Measurements from ENCODE around the gene CRTAP.

The CRTAP gene

DNA sequence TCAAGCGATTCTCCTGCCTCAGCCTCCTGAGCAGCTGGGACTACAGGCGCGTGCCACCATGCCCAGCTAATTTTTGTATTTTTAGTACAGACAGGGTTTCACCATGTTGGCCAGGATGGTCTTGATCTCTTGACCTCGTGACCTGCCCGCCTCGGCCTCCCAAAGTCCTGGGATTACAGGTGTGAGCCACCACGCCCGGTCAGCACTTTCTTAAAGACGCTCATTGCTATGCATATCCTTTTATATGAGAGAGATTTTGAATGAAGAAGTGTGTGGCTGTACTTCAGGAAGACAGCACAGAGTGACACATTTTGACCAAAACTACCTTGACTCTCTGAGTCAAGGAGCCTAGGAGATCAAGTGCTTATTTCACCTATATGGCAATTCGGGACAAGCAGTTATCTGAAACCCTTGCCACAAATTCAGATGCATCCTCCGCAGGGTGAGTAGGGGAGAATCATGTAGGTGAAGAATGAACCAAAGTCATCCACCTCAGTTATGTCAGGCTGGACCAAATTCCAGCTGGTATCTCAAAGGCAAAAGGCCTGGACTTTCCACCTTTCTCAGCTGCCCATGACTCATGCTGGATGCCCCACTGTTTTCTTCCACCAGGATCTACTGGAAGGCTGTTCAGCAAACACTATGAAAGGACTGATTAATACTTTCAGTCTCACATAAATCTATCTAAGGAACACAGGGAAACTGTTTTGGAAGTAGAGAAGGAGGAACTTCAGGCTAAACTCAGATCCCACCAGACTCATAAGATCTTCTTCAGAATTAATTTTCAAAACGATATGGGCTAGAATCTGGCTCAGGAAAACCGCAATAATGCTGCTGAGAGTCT is 72.9 kb downstream of the CRTAP start:
- TF ChIP-seq POLR2A (IDR thresholded peaks at IDR 0.05; ENCODE audit: low read length) (no peak), GATA1 (IDR thresholded peaks at IDR 0.05; ENCODE audit: low read depth, low read length) (no peak)
- DNase-seq: no peak

DNA sequence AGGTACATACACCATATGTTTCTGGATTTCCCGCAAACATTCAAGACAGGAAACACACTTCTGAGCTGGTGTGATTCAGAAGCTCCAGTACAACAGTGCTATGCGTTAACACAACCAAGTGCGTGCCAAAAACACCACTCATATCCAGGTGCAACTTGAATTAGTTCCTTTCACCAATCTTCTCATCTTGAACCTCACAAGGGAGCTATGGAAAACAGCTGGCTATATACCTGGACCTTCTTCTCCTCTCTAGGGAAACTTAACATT is 73.5 kb downstream of the CRTAP start:
- no peak for DNase-seq

DNA sequence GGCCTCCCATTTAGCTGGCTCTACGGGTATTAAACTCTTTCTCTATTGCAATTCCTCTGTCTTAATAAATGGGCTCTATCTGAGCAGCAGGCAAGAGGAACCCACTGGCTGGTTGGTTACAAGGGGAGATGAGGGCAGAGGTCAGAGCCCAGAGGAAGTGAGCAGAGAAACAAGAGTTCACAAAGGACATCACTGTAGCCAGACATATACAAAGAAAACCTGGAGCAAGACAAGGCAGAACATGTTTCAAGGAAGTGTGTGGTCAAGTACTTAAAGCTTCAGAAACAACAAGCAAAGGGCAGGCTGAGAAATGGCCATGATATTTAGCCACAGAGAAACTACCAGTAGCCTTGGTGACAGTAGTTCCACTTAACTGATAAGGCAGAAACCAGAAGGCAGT is 80.5 kb downstream of the CRTAP start:
- no peak for DNase-seq
- TF ChIP-seq POLR2A (IDR thresholded peaks at IDR 0.05; ENCODE audit: low read length) (no peak), GATA1 (IDR thresholded peaks at IDR 0.05; ENCODE audit: low read depth, low read length) (no peak)

More for the DNA sequence above, 73.5 kb downstream of the CRTAP start:
- TF ChIP-seq POLR2A (IDR thresholded peaks at IDR 0.05; ENCODE audit: low read length) (no peak), GATA1 (IDR thresholded peaks at IDR 0.05; ENCODE audit: low read depth, low read length) (no peak)

DNA sequence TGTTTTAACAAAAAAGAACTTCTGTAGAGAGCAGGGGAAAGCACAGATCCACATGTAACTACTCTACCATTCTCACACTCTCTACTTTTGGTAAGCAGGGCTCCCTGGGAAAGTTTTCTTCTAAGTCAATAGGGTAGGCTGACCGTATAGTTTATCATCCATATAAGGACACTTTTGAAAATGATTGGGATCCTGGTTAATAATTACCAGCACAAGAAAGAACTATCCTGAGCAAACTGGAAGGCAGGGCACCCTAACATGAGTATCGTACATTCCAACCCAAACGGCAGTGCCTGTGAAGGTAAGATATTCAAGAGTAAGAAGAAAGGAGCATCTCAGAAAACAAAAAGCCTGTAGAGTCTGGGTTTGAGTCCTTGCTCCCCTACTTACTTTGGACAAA is 82.7 kb downstream of the CRTAP start:
- no peak for TF ChIP-seq GATA1 (IDR thresholded peaks at IDR 0.05; ENCODE audit: low read depth, low read length)
- no peak for TF ChIP-seq POLR2A (IDR thresholded peaks at IDR 0.05; ENCODE audit: low read length)
- DNase-seq: no peak

All from erythroblast (primary cell).